HG03521 (cell line): ENCODE results near the gene IL15RA.

Experiments
- ATAC-seq: cut with Tn5 transposase; IDR thresholded peaks from one replicate; pipeline ENCODE4 v1.9.1; 2021; ENCODE audit warnings: mild to moderate bottlenecking, moderate library complexity; ENCODE audit not compliant: unreplicated experiment

The IL15RA gene

GRCh38 chr10:5977471-5978229, at the start of gene IL15RA:
TSS of gene IL15RA (minus strand) at chr10:5977543. CDS start at chr10:5977492, 51 bp downstream.
- ATAC-seq: peak; percentile 57

GRCh38 chr10:6025683-6026255, 48.4 kb upstream of the IL15RA start:
- ATAC-seq: no peak

GRCh38 chr10:6024334-6024682, 47.0 kb upstream of the IL15RA start:
- ATAC-seq: no peak

- ATAC-seq: no peak
Measured at GRCh38 chr10:6023661-6024333, 46.5 kb upstream of the IL15RA start.

- ATAC-seq: no peak
Measured at GRCh38 chr10:6022660-6023059, 45.3 kb upstream of the IL15RA start.

GRCh38 chr10:6020826-6021225, 43.5 kb upstream of the IL15RA start:
- ATAC-seq: no peak

GRCh38 chr10:6019796-6020195, 42.5 kb upstream of the IL15RA start:
- ATAC-seq: no peak

GRCh38 chr10:6019010-6019782, 41.9 kb upstream of the IL15RA start:
- ATAC-seq: no peak

- ATAC-seq: no peak
Measured at GRCh38 chr10:6018422-6018821, 41.1 kb upstream of the IL15RA start.

GRCh38 chr10:6017781-6018354, 40.5 kb upstream of the IL15RA start:
- no peak for ATAC-seq

GRCh38 chr10:6014241-6014761, 37.0 kb upstream of the IL15RA start:
- no peak for ATAC-seq

GRCh38 chr10:6013413-6014192, 36.3 kb upstream of the IL15RA start:
- no peak for ATAC-seq

GRCh38 chr10:6012121-6012905, 35.0 kb upstream of the IL15RA start:
- no peak for ATAC-seq

GRCh38 chr10:6011558-6011957, 34.2 kb upstream of the IL15RA start:
- no peak for ATAC-seq

GRCh38 chr10:6010569-6010968, 33.2 kb upstream of the IL15RA start:
- ATAC-seq: no peak

GRCh38 chr10:6009961-6010360, 32.6 kb upstream of the IL15RA start:
- ATAC-seq: no peak

GRCh38 chr10:6009150-6009549, 31.8 kb upstream of the IL15RA start:
- ATAC-seq: no peak

GRCh38 chr10:6008497-6009142, 31.3 kb upstream of the IL15RA start:
- ATAC-seq: no peak

GRCh38 chr10:6006991-6007390, 29.6 kb upstream of the IL15RA start:
- ATAC-seq: no peak
